Esophagus squamous epithelium (tissue), 4 donors: ENCODE measurements around the gene PGS1.

ENCODE experiments used
- POLR2A ChIP-seq, 4 donors: fragments of 450-650 bp; IDR thresholded peaks; one replicate each; pipeline ENCODE4 v1.6.1; 2017; ENCODE audit warnings: antibody characterized with exemption in 4 of 4, mild to moderate bottlenecking in 4 of 4, moderate library complexity in 3 of 4
- TF ChIP-seq, protein P1 (sequence below), 6 experiments: fragments of 450-650 bp in 4 of 6; fragments of 200-600 bp in 2 of 6; sonication (generic) in 2 of 6; IDR thresholded peaks; one replicate each; pipeline ENCODE4 v1.5.1; 2016 to 2019; ENCODE audit warnings: antibody characterized with exemption in 6 of 6, mild to moderate bottlenecking in 4 of 6, moderate library complexity in 4 of 6

DNA sequence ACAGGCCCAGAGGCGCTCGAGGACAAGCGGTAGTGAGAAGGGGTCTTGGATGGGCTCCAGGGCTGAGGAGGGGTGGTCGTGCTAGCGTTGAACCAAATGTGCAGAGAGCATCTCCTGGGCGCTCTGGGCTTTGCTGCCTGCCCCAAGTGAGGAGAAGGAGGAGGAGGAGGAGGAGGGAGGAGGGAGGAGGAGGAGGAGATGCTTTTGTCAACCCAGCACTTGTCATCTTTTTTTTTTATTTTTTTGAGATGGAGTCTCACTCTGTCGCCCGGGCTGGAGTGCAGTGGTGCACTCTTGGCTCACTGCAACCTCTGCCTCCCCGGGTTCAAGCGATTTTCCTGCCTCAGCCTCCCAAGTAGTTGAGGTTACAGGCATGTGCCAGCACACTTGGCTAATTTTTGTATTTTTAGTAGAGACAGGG is 59.8 kb downstream of the PGS1 start:
- no peak for TF ChIP-seq POLR2A (IDR thresholded peaks at IDR 0.05)
- TF ChIP-seq, protein P1, sequence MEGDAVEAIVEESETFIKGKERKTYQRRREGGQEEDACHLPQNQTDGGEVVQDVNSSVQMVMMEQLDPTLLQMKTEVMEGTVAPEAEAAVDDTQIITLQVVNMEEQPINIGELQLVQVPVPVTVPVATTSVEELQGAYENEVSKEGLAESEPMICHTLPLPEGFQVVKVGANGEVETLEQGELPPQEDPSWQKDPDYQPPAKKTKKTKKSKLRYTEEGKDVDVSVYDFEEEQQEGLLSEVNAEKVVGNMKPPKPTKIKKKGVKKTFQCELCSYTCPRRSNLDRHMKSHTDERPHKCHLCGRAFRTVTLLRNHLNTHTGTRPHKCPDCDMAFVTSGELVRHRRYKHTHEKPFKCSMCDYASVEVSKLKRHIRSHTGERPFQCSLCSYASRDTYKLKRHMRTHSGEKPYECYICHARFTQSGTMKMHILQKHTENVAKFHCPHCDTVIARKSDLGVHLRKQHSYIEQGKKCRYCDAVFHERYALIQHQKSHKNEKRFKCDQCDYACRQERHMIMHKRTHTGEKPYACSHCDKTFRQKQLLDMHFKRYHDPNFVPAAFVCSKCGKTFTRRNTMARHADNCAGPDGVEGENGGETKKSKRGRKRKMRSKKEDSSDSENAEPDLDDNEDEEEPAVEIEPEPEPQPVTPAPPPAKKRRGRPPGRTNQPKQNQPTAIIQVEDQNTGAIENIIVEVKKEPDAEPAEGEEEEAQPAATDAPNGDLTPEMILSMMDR (IDR thresholded peaks at IDR 0.05), result no peak
